HG03520 (cell line): ENCODE data around the gene DPYSL5.
"Not testable (repeated sequence)": the region's sequence is repeated elsewhere in the genome, so short reads cannot be mapped to it uniquely, and the experiment has no call there.

Experiments
- ATAC-seq: cut with Tn5 transposase; IDR thresholded peaks from one replicate; pipeline ENCODE4 v1.9.1; 2021; ENCODE audit warnings: mild to moderate bottlenecking, moderate library complexity; ENCODE audit not compliant: unreplicated experiment

The DPYSL5 gene

GRCh38 chr2:26847655-26848335, at the start of gene DPYSL5:
DPYSL5 (plus strand) TSS chr2:26848132; CDS start chr2:26898500, 50,368 bp downstream.
- ATAC-seq, result no peak

DNA sequence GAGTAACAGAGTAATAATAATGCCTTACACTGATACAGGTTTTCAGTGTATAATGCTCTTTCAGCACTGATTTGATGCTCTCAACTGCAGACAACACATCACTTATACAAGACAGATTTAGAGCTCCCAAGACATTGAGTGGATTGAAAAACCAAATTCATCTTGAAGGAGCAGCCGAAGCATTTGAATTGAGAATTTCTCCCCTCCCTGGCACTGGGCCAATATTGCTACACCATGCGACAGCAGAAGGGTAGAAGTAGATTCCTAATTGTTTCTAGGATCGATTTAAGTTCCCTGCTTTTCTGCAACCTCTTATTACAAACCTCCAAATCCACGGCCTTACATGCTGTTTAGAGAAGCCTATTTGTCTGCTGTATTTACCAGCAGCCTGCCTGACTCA, 46.6 kb upstream of the DPYSL5 start:
- no peak for ATAC-seq

DNA sequence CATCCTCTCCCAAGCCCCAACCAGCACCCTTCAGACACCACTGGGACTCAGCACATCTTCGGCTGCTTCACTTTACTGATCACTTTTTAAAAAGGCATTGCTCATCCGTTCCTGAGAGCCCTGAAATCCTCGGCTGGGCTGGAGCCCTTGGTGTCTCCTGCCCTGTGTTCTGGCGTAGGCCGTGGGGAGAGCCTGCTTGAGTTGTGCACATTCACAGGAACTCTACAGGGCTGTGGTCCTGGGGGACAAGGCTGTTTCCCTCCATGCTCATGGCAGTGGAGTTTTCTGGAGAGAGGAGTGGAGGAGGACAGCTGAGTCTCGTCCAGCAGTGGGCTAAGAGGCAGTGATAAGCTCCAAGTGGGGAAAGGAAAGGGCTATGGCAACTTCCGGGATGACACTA, 46.1 kb upstream of the DPYSL5 start:
- no peak for ATAC-seq

GRCh38 chr2:26805241-26805676, 42.7 kb upstream of the DPYSL5 start:
- no peak for ATAC-seq

DNA sequence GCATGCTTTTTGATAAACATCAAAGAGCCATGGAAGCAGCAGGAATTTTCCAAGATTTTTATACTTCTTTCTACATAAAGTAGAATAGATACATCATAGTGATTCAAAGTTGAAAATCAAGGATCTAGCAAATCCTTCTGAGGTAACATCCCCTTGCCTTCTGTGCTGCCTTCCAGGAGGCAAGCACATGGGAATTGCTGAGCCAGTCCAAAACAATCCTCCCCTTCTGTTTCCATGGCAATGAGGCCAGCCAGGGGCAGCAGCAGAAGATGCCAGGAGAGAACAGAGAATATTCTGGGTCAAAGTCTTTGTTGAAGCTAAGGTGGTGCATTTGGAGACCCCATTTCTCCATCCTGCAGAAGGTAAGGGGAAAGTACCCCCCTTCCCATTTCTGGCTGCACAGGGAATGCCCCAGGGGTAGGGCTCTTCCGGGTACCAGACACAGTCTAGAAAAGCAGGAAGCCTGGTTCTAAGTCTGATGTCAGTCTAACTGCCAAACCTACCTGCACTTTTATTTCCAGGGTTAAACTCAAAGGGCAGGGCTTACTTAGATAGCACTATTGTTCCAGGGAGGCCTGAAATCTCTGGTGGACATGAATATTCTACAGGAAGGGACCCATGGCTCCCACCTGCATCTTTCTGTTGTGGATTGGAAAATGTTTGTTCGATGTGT, 40.0 kb upstream of the DPYSL5 start:
- ATAC-seq, result no peak

GRCh38 chr2:26809211-26809610, 38.7 kb upstream of the DPYSL5 start:
- ATAC-seq, result no peak

GRCh38 chr2:26809876-26810577, 37.9 kb upstream of the DPYSL5 start:
- no peak for ATAC-seq

DNA sequence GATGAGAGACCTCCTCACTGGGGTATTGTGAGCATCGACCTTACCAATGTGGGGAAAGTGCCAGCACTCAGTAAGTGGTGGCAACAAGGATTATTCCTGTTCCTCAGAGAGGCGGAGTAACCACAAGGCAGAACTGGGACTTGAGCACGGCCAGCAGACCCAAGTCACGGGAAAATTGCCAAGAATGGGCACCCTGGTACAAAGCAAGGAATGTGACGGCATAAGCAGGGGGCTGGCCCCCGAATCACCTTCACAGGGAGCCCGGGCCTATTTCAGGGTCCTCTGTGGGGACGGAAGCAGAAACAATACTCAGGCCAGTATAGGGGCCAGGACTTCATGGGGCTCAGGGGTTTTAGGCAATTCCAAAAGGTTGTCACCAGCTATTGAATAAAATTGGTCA, 36.7 kb upstream of the DPYSL5 start:
- no peak for ATAC-seq

DNA sequence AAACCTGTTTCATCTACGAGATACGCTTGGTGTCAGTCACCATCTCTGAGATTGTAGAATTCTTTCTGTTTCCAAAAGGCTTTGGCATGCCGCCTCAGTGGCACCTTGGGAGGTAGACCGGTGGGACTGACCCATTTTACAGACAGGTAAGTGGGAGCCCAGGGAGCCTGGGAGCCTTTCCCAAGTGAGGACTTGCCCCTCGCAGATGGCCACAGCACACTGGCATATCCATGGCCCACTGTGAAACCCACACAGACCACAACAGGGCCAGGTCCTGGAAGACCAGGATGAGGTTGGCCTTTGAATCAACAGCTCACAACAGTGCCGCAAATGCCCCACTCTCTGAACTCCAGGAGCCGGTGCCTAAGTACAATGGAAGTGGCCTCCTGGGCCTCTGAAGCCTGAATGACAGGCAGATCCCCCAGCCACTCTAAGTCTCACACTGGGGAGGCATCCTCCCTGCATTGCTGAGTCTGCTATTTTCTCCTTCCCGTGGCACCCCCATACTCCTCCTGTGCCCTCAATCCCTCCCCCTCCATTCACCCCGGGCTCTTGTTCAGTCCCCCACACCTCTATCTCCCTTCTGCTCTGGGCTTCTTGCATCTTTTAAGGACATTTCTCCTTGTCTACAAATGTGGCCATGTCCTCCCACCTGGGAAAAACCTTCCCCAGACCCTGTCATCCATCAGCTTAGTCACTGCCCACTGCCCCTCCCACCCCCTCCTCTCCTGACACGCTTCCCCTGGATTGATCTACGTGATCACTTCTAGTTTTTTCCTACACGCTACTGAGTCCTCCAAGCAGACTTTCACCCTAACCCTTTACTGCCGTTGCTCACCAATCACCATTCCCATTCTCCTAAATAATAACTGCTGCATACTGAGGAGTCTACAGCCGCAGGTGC, 35.9 kb upstream of the DPYSL5 start:
- ATAC-seq, result no peak

DNA sequence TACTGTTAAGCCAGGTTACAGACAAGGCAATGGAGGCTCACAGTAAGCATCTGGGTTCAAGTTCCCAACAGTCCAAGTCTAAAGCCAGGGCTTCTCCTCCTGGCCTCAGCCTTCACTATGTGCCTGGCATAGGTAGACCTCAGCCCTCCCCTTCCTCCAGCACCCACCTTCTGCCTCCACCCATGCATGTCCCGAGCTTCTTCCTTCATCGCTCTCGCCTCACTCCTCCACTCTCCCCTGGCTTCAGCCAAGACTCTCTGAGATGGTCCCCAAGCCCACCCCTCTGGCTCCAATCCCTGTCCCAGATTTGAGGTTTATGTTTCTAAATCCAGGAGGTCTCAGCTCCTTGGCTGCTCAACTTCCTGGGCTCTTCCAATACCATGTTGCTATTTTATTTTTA, 35.2 kb upstream of the DPYSL5 start:
- no peak for ATAC-seq

- not testable (repeated sequence) for ATAC-seq
Observed at GRCh38 chr2:26814072-26814765, 33.7 kb upstream of the DPYSL5 start.

DNA sequence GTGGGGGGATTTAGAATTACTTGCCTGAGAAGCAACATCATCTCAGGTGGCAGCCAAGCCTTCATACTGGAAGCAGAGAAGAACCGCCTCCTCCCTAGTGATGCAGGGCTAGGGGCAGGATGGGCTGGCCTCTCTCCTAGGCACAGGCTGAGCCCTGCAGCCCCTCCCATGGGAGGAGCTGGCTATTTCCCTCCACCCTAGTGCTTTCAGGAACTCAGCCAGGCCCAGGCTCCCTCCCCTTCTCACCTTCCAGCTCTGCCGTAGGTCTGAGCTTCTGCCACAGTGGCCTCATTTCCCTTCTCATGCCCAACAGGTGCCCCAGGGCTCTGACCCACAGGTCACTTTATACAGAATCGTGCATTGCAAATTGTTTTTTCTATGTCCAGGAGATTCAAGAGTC, 31.0 kb upstream of the DPYSL5 start:
- ATAC-seq, result no peak

- no peak for ATAC-seq
Observed at GRCh38 chr2:26818255-26818654, 29.7 kb upstream of the DPYSL5 start.

DNA sequence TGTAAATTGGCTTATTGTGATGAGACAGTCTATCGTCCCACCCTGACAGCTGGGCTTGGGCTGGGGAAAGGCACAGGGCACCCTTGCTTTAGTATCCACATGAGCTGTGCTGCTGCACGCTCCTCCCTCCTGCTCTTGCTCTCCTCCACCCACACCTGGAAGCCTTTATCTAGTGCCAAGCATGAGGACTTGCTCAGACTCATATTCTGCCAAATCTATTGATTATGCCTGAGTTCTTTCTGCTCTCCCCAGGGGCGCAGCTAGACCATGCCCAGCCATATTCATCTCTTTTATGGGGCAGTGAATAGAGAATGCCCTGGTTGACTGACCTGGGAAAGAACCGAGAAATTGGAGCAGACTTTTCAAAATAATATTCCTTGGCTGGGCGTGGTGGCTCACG, 29.0 kb upstream of the DPYSL5 start:
- ATAC-seq, result no peak

DNA sequence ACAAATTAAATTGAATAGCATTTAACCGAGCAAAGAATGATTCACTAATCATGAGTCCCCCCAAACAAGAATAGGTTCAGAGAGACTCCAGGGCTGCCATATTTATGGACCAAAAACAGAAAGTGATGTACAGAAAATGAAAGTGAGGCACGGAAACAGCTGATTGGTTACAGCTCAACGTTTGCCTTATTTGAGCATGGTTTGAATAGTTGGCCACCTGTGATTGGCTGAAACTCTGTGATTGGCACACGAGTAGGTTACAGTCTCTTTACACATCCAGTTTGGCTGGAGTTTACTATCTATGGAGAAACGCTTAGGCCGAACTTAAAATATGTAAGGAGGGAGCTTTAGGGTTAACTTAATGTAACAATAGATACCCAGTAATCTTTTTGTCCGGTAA, 27.0 kb upstream of the DPYSL5 start:
- ATAC-seq, result no peak

GRCh38 chr2:26822877-26823276, 25.1 kb upstream of the DPYSL5 start:
- ATAC-seq, result no peak

DNA sequence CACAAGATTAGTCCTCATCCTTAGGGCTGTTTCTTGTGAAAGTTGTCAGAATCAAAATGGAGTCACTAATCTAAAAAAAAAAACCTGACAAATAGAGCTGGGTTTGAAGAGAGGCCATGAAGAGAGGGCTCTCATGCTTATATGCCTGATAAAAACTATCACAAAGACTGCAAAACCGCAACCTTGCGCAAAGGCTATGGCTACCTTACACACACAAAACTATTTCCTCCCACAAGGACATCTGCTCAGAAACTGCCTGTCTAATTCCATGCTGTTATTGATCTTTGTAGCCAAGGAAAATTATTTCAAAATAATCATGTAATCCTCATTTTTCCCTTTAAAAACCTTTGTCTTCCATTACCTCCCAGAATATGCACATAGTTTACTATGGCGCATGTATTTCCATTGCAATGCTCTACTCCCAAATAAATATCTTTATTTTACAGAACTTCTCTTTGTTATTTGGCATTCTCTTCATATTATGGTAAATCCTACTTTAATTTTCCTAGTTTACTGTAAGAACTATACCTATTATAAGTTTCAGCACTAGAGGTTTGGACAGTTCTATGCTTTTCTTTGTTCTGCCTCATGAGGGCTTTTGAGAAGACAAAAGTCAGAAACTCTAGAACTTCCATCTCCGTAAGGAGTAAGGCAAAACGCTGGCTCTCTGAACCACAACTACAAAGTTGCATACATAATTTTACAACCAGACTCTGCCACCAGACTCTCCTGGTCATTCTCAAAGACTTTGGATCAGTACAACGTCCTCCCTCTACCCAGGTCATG, 9.6 kb upstream of the DPYSL5 start:
- no peak for ATAC-seq

- no peak for ATAC-seq
Observed at GRCh38 chr2:26840937-26841610, 6.9 kb upstream of the DPYSL5 start.

DNA sequence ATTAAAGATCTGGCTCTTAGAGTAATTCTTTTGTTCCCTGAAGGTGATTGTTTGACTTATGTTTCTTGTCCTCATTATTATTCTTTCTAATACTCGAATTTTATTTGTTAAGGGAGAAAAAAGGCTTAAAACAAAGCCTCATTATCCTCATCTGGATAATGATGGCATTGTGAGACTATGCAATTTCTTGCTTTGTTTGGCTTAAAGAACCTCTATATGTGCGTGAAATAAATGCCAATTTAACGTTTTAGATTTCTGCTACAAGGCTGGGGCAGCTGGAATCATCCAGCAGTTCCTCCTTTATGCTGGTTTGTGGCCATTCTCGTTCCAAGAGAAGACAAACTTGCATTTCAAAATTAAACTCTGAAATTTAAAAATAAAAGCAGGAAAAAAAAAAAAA, 4.9 kb upstream of the DPYSL5 start:
- no peak for ATAC-seq
